Muscle layer of duodenum (tissue), 2 donors: ENCODE data around the gene SDSL.

Experiments used
- H3K27ac ChIP-seq: one replicate; pipeline ENCODE4 v1.7.0; 2013; ENCODE audit warnings: mild to moderate bottlenecking, low read length
- H3K27me3 ChIP-seq: one replicate; pipeline ENCODE4 v1.7.0; 2013; ENCODE audit warnings: low read depth, mild to moderate bottlenecking, control low read depth, low read length
- H3K36me3 ChIP-seq, 2 donors: one replicate each; pipeline ENCODE4 v1.7.0; 2013; ENCODE audit warnings: low read length in 2 of 2, control low read depth in 1 of 2, mild to moderate bottlenecking in 1 of 2; ENCODE audit not compliant: insufficient read depth in 2 of 2, control insufficient read depth in 1 of 2
- H3K4me1 ChIP-seq, 2 donors: one replicate each; pipeline ENCODE4 v1.7.0; 2013; ENCODE audit warnings: low read length in 2 of 2, mild to moderate bottlenecking in 2 of 2, control low read depth in 1 of 2, moderate library complexity in 1 of 2; ENCODE audit not compliant: insufficient read depth in 2 of 2, control insufficient read depth in 1 of 2
- H3K4me3 ChIP-seq, 2 donors: one replicate each; pipeline ENCODE4 v1.7.0; 2013; ENCODE audit warnings: low read length in 2 of 2, low read depth in 1 of 2, mild to moderate bottlenecking in 1 of 2
- H3K9me3 ChIP-seq, 2 donors: one replicate each; pipeline ENCODE4 v1.7.0; 2013; ENCODE audit warnings: low read length in 2 of 2, control low read depth in 1 of 2, mild to moderate bottlenecking in 1 of 2; ENCODE audit not compliant: control insufficient read depth in 1 of 2
- donor health status: healthy.

The SDSL gene

DNA sequence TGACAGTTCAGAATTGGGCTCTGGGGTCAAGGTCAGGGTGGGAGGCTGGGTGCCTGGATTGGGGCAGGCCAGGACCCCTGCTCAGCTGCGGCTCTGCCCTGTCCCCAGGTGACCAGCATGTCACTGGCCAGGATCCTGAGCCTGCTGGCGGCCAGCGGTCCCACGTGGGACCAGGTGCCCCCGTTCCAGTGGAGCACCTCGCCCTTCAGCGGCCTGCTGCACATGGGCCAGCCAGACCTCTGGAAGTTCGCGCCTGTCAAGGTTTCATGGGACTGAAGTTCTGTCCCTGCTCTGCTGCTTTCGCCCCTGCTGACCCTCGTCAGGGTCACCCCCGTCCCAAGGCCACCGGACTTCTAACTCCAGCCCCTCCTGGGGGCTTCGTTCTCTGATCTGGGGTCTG, 33.8 kb upstream of the SDSL start:
- Histone ChIP-seq H3K27me3 (no peaks in the 10 kb centered on the region), H3K4me1 (no peaks in the 10 kb centered on the region), H3K27ac (no peak overlapping the region), H3K9me3 (no peaks in the 10 kb centered on the region), H3K4me3 (no peak overlapping the region), H3K36me3 (peaks cover 4 to 67% of the 10 kb centered on the region in 2 donors)

DNA sequence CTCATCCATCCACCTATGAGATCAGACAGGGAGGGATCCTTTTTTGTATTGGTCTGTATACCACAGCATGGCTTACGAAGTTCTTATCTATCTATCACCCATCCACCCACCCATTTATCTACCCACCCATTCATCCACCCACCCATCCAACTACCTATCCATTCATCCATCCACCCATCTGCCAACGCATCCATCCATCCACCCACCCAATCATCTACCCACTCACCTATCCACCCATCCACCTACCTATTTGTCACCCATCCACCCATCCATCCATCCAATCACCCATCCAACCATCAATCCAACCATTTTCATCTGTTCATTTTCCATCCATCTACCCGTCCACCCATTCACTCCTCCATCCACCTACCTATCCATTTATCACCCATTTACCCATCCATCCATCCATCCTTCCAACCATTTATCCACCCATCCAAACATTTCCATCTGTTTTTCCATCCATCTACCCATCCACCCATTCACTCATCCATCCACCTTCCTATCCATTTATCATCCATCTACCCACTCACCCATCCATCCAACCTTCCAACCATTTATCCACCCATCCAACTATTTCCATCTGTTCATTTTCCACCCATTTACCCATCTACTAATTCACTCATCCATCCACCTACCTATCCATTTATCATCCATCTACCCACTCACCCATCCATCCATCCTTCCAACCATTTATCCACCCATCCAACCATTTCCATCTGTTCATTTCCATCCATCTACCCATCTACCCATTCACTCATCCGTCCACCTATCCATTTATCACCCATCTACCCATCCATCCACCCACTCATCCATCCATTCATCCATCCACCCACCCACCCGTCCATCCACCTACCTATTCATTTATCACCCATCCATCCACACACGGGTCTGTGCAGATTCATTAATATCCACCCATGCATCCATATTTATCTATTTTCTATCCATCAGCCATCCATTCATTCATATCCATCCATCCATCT, 31.8 kb upstream of the SDSL start:
- H3K4me3 ChIP-seq = no peak overlapping the region
- H3K36me3 ChIP-seq = peaks cover 4 to 52% of the 10 kb centered on the region in 2 donors
- no peak overlapping the region for H3K27ac ChIP-seq
- H3K9me3 ChIP-seq = no peaks in the 10 kb centered on the region
- H3K27me3 ChIP-seq = no peaks in the 10 kb centered on the region
- H3K4me1 ChIP-seq = no peaks in the 10 kb centered on the region

DNA sequence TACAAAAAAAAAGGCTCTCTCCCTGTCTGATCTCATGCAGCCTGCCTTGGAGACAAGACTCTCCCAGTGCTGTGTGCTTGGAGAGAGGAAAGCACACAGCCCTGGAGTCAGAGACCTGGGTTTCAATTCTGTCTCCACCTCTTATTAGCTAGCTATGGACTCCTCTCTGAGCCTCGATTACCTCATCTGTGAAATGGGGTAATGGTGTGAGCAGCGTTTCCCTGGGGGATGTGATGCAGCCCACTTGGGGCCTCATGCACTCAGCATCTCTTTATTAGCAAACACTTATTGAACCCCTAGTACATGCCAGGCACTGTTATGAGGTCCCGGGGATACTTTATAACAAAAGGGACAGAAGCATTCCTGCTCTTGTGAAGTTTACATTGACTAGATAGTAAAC, 31.0 kb upstream of the SDSL start:
- Histone ChIP-seq H3K4me3 (no peak overlapping the region), H3K36me3 (peaks cover 4 to 49% of the 10 kb centered on the region in 2 donors), H3K9me3 (no peaks in the 10 kb centered on the region), H3K4me1 (no peaks in the 10 kb centered on the region), H3K27me3 (no peaks in the 10 kb centered on the region), H3K27ac (no peak overlapping the region)

DNA sequence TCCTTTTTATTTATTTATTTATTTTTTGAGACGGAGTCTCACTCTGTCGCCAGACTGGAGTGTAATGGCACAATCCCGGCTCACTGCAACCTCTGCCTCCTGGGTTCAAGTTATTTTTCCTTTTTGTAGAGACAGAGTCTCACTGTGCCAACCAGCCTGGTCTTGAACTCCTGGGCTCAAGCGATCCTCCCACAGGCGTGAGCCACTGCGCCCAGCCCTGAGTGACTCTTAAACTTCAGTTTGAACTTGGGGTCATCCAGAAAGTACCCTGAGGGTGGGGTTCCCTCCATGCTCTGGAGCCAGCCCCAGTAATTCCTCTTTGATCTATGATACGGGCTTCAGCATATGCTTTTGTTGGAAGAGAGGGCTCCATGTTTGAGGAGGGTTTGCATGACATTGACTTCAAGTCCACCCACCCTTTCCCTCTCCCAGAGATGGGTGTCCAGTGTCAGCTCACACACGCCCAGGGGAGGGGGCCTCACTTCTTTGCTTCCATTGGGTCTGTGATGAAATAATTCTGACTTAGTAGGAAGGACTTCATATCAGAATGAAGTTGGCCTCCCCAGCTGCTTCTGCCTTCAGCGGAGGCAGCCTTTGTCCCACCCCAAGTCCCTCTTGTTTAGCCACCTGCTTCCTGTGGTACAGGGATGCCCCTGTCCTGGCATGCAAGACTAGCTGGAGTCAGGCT, 30.4 kb upstream of the SDSL start:
- no peak overlapping the region for H3K4me3 ChIP-seq
- no peaks in the 10 kb centered on the region for H3K4me1 ChIP-seq
- no peaks in the 10 kb centered on the region for H3K9me3 ChIP-seq
- no peaks in the 10 kb centered on the region for H3K27me3 ChIP-seq
- H3K36me3 ChIP-seq = peaks cover 4 to 45% of the 10 kb centered on the region in 2 donors
- H3K27ac ChIP-seq = no peak overlapping the region

DNA sequence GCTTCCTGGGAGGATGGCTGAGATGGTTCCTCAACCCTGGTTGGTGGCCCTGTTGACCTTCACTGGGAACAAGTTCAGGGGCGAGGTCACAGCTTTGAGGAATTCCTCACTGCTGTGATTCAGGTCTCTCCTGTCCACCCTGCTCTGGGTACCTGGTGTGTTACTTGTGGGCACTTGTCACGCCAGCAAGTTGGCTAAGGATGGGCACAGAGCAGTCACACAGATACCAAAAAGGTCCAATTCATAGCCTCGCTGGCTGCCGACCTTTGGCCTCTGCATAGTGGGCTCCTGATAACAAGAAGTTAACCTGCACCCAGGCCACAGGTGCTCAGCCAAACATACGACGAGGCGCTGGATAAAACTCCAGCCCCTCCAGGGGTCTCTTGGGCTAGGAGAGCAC, 29.7 kb upstream of the SDSL start:
- H3K27me3 ChIP-seq = no peaks in the 10 kb centered on the region
- H3K36me3 ChIP-seq = peaks cover under 1 to 37% of the 10 kb centered on the region in 2 donors
- no peaks in the 10 kb centered on the region for H3K9me3 ChIP-seq
- H3K4me3 ChIP-seq = no peak overlapping the region
- H3K27ac ChIP-seq = no peak overlapping the region
- no peaks in the 10 kb centered on the region for H3K4me1 ChIP-seq

DNA sequence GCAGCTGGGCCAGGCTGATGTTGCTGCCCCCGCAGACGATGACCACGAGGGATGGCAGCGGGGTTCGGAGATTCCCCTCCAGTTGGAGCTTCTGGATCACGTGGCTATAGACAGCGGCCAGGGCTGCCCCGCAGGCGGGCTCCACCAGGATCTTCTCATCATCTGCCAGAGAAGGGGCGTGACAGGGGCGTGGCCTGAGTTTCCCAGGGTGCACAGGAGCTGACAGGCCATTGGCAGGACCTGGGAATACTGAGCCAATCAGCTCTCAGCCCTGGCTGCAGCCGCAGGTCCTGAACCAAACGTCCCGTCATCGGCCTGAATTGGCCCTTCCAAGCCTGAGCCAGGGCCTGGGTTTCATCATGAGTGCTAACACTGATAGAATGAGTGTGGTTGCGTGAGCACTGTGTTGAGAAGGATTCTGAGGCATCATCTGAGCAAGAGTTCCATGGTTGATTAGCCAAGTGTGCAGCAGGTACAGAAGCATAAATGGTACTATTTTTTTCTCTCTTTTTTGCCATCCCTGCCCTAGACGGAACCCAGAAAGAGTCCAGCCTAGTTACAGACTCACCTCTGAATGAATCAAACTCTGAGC, 29.1 kb upstream of the SDSL start:
- no peaks in the 10 kb centered on the region for H3K9me3 ChIP-seq
- H3K27me3 ChIP-seq = no peaks in the 10 kb centered on the region
- no peak overlapping the region for H3K4me3 ChIP-seq
- no peaks in the 10 kb centered on the region for H3K4me1 ChIP-seq
- H3K36me3 ChIP-seq = peaks cover 0 to 32% of the 10 kb centered on the region in 2 donors
- H3K27ac ChIP-seq = no peak overlapping the region

DNA sequence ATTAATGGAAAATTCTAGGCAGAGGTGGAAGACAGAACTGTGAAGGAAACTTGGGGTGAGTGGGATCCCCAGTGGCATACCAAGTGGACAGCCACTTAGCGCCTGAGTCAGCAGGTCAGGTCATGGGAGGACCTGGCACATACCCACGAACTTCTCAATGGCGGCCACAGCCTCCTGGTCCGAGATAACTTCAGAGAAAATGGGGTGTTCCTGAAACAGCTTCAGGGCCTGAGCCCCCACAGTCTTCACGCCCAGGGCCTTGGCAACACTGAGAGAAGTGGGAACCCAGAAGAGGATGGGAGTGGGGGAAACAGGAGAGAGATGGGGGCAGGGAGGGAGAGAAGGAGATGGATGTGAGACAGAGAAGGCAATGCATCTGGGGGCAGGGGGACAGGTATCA, 28.4 kb upstream of the SDSL start:
- H3K36me3 ChIP-seq = peaks cover 0 to 25% of the 10 kb centered on the region in 2 donors
- no peak overlapping the region for H3K27ac ChIP-seq
- H3K4me3 ChIP-seq = no peak overlapping the region
- no peaks in the 10 kb centered on the region for H3K4me1 ChIP-seq
- H3K9me3 ChIP-seq = no peaks in the 10 kb centered on the region
- H3K27me3 ChIP-seq = no peaks in the 10 kb centered on the region

DNA sequence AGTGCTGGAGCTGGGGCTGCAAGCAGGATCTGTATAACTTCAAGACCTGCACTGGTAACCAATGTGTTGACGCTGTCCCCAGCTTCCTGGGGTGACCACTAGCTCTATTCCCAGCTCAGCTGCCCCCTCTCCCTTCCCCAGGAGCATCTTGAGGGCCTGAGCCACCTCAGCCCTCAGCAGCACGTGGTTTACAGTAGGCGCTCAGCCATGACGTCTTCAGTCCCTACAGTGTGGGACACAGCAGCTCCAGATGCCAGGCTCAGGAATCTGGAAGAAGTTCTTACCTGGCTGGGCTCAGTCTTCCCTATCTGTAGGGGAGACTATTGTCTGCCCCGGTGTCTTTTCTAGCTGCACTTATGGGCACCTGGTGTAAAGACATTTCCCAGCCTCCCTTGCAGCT, 27.1 kb upstream of the SDSL start:
- H3K9me3 ChIP-seq = no peaks in the 10 kb centered on the region
- H3K4me1 ChIP-seq = no peaks in the 10 kb centered on the region
- H3K4me3 ChIP-seq = no peak overlapping the region
- no peaks in the 10 kb centered on the region for H3K27me3 ChIP-seq
- H3K27ac ChIP-seq = no peak overlapping the region
- peaks cover 0 to 12% of the 10 kb centered on the region in 2 donors for H3K36me3 ChIP-seq

DNA sequence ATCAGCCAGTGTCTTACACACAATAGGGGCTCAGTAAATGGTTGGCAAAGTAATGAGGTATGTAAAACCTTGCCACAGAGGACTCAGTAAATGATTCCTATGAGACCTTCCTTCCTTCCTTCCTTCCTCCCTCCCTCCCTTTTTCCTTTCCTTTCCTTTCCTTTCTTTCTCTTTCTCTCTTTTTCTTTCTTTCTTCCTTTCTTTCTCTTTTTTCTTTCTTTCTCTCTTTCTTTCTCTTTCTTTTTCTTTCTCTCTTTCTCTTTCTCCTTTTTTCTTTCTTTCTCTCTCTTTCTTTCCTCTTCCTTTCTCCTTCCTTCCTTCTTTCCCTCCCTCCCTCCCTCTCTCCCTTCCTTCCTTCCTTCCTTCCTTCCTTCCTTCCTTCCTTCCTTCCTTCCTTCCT, 26.0 kb upstream of the SDSL start:
- no peaks in the 10 kb centered on the region for H3K27me3 ChIP-seq
- H3K4me3 ChIP-seq = no peak overlapping the region
- H3K9me3 ChIP-seq = no peaks in the 10 kb centered on the region
- no peaks in the 10 kb centered on the region for H3K4me1 ChIP-seq
- H3K36me3 ChIP-seq = peaks cover 0 to 1% of the 10 kb centered on the region in 2 donors
- no peak overlapping the region for H3K27ac ChIP-seq

DNA sequence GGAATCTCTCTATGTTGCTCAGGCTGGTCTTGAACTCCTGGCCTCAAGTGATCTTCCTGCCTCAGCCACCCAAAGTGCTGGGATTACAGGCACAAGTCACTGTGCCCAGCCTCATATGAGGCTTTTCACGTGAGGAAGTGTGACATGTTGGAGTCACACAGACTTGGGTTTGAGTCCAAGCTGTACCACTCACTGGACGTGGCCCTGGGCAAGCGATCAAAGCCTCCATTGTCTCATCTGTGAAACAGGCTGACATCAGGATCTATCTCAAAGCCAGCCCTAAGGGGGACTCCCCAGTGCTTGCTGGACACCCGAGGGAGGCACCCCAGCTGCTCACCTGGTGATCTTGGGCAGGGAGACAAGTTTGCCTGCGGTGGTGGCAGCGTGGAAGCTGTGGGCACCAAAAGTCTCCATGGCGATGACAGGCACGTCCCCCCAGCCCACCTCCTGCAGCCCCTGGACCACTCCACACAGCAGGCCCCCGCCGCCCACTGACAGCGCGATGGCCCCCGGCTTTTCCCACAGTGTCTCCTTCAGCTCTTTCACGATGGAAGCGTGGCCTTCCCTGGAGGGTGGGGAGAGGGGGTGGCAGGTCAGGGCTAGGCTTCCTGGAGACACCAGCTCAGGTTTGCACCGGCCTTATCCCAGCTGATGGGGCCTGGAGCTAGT, 25.2 kb upstream of the SDSL start:
- Histone ChIP-seq H3K9me3 (no peaks in the 10 kb centered on the region), H3K36me3 (no peaks in the 10 kb centered on the region), H3K4me1 (no peaks in the 10 kb centered on the region), H3K27me3 (no peaks in the 10 kb centered on the region), H3K27ac (no peak overlapping the region), H3K4me3 (no peak overlapping the region)
